Measurements from ENCODE around the gene SS18L1. TPM values are rescaled to one million over a fixed set of nuclear protein-coding genes. Genes with fewer than 3 reads are reported as not detected.

Gene SS18L1
- total RNA-seq, 1 experiment from 2014 or later: 12.3 TPM

DNA sequence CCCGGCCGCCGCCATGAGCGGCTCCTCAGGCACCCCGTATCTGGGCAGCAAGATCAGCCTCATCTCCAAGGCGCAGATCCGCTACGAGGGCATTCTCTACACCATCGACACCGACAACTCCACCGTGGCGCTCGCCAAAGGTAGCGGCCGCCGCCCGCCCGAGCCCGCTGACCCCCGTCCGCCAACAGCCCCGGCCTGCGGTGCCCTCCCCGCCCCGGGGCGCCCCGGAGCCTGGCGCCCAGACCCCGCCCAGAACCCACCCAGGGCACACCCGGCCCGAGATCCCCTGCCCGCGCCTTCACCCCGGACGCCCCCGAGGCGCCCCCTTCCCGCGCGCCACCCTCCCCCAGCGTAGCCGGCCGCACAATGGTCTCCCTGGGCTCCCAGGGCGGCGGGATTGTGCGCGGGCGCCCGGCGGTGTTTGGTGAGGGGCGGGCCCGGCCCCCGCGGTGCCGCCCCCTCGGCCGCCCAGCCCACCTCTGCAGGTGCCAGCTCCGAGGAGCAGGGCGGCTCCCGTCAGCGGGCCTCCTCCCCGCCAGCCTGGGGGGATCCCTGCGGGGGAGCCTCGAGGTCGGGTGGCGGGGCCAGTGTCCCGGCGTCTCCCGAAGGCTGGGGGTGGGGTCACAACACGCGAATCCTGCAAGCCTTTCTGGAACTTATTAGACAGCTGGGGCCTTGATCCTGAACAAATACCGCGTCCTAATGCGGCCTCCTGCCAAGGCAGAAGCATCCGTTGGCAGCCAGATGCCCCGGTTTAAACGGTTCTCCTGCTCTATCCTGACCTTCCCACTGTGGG is 20.7 kb upstream of the SS18L1 start:
- H3K36me3 ChIP-seq (ENCODE audit: insufficient read depth, low read length): peaks cover 14% of the 10 kb centered on the region; the same call in 1 of the 2 replicates
- no peaks in the 10 kb centered on the region for H3K9me2 ChIP-seq (replicated peaks; ENCODE audit: insufficient read depth, low read length)
- peak overlapping the region; percentile 92 for H3K4me2 ChIP-seq (ENCODE audit: low read depth, low read length, poor library complexity, severe bottlenecking)
- H3K9ac ChIP-seq (ENCODE audit: low read length): peak overlapping the region; percentile 89
- H3K4me3 ChIP-seq (ENCODE audit: low read length): peak overlapping the region; percentile 76
- no peak overlapping the region for H2AFZ ChIP-seq (ENCODE audit: low read length)
- peak; percentile 74 for DNase-seq
- H3K4me1 ChIP-seq (ENCODE audit: low read length): peaks cover 24% of the 10 kb centered on the region
- peaks cover 16% of the 10 kb centered on the region for H4K20me1 ChIP-seq (ENCODE audit: insufficient read depth, low read depth, low read length)
- H3K27ac ChIP-seq (ENCODE audit: low read length): no peak overlapping the region
- H3K79me2 ChIP-seq (ENCODE audit: low read length): peaks cover 28% of the 10 kb centered on the region
- H3K27me3 ChIP-seq (ENCODE audit: low read length): no peaks in the 10 kb centered on the region; the same call in 1 of the 2 replicates
- no peaks in the 10 kb centered on the region for H3K9me3 ChIP-seq (ENCODE audit: low read length)

DNA sequence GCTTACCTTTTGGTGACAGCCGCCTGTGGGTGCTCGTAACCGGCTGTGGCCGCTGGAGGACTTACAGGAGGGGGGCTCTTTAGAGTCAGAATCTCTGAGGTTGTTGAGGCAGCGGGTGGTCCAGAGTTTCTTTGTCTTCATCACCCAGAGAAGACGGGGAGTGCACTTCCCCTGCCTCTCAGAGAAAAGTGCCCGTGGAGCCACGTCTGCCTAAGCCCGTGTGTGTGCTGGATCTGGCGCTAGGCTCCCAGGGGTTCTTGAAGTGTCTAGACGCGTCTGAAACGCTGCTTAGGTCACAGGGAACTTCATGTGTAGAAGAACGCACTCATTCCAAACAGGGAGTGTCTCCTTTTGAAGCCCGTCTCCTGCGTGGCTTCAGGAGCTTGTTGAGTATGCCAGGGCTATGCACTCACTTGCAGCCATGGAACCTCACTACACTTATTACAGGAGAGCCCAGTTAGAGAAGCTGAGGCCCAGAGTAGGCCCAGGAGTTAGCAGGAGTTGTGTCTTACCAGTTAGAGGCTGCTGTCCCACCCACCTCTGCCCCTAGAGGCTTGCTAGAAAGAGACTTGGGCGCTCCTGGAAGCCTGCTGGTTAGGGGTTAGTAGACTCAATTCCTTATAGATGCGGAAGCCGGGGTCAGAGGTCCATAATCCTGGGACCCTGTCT is 20.0 kb upstream of the SS18L1 start:
- H3K9me3 ChIP-seq (ENCODE audit: low read length): no peaks in the 10 kb centered on the region
- H3K4me2 ChIP-seq (ENCODE audit: low read depth, low read length, poor library complexity, severe bottlenecking): peak overlapping the region; percentile 92
- H3K36me3 ChIP-seq (ENCODE audit: insufficient read depth, low read length): peaks cover 14% of the 10 kb centered on the region; the same call in 1 of the 2 replicates
- peaks cover 28% of the 10 kb centered on the region for H3K79me2 ChIP-seq (ENCODE audit: low read length)
- H3K9ac ChIP-seq (ENCODE audit: low read length): peak overlapping the region; percentile 89
- no peaks in the 10 kb centered on the region for H3K9me2 ChIP-seq (replicated peaks; ENCODE audit: insufficient read depth, low read length)
- H4K20me1 ChIP-seq (ENCODE audit: insufficient read depth, low read depth, low read length): peaks cover 16% of the 10 kb centered on the region
- H3K4me1 ChIP-seq (ENCODE audit: low read length): peaks cover 24% of the 10 kb centered on the region
- H3K4me3 ChIP-seq (ENCODE audit: low read length): peak overlapping the region; percentile 76
- no peak overlapping the region for H3K27ac ChIP-seq (ENCODE audit: low read length)
- no peak for DNase-seq
- no peak overlapping the region for H2AFZ ChIP-seq (ENCODE audit: low read length)
- H3K27me3 ChIP-seq (ENCODE audit: low read length): no peaks in the 10 kb centered on the region

DNA sequence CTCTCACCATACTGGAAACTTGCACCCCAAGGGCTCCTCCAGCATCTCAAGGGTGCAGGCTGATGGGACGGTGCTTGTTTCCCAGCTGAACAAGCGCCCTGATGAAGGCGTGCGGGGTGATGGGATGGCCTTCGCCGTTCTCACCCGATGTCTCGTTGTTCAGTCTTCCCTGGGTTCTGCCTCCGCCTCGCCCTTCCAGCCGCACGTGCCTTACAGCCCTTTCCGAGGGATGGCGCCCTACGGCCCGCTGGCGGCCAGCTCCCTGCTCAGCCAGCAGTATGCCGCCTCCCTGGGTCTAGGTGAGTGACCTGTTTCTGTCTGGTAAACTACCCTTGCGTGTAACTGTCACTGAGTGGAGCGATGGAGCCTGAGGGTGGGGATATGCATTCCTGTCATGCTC is 17.4 kb upstream of the SS18L1 start:
- no peak overlapping the region for H3K4me3 ChIP-seq (ENCODE audit: low read length)
- H3K9me2 ChIP-seq (replicated peaks; ENCODE audit: insufficient read depth, low read length): no peaks in the 10 kb centered on the region
- H2AFZ ChIP-seq (ENCODE audit: low read length): no peak overlapping the region
- H3K9ac ChIP-seq (ENCODE audit: low read length): no peak overlapping the region
- H3K9me3 ChIP-seq (ENCODE audit: low read length): no peaks in the 10 kb centered on the region
- H3K27me3 ChIP-seq (ENCODE audit: low read length): no peaks in the 10 kb centered on the region
- peaks cover 29% of the 10 kb centered on the region for H3K36me3 ChIP-seq (ENCODE audit: insufficient read depth, low read length)
- H3K79me2 ChIP-seq (ENCODE audit: low read length): peaks cover 28% of the 10 kb centered on the region
- H3K27ac ChIP-seq (ENCODE audit: low read length): no peak overlapping the region
- H3K4me2 ChIP-seq (ENCODE audit: low read depth, low read length, poor library complexity, severe bottlenecking): no peak overlapping the region
- H3K4me1 ChIP-seq (ENCODE audit: low read length): peaks cover 22% of the 10 kb centered on the region
- DNase-seq: no peak
- H4K20me1 ChIP-seq (ENCODE audit: insufficient read depth, low read depth, low read length): peaks cover 16% of the 10 kb centered on the region

DNA sequence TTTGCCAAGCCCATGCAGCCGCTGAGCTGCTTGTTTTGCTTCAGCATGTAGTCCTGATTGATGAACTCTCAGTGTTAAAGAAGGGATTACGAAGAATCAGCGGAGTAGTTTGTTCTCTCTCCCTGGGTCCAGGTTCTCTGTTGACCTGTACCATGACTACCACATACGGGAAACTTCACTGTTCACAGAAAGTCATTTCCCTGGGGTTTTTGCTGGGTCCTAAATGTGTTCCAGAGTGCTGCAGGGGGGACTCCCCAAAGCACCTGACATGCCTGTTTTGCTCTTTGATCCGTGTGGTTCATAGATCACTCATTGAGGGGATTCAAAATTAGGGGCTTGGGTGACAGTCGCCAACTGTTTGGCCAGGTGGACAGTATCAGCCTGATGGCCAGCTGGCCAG is 15.8 kb upstream of the SS18L1 start:
- peaks cover 30% of the 10 kb centered on the region for H3K36me3 ChIP-seq (ENCODE audit: insufficient read depth, low read length)

DNA sequence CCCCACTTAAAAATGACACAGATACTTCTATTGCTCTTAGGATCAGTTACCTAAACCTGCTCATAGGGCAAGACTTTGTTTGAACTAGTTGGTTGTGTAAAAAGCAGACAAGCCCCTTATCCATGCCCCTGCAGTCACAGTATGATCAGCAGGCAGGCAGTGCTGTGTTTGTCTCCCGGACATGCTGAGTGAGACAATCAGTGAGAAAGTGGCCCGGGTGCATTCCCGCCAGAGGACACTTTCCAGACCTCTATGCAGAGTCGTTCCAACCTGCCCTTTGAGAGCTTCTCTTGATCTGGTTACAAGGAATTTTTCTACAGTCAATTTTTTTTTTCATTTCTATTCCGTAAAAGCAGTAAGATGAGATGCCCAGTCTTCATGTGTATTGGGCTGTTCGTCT is 15.1 kb upstream of the SS18L1 start:
- peaks cover 18% of the 10 kb centered on the region for H3K4me1 ChIP-seq (ENCODE audit: low read length)
- no peak overlapping the region for H3K9ac ChIP-seq (ENCODE audit: low read length)
- no peak overlapping the region for H3K4me3 ChIP-seq (ENCODE audit: low read length)
- no peak overlapping the region for H3K4me2 ChIP-seq (ENCODE audit: low read depth, low read length, poor library complexity, severe bottlenecking)
- no peak for DNase-seq
- peaks cover 34% of the 10 kb centered on the region for H3K36me3 ChIP-seq (ENCODE audit: insufficient read depth, low read length)
- no peaks in the 10 kb centered on the region for H3K27me3 ChIP-seq (ENCODE audit: low read length)
- no peaks in the 10 kb centered on the region for H3K9me2 ChIP-seq (replicated peaks; ENCODE audit: insufficient read depth, low read length)
- H3K9me3 ChIP-seq (ENCODE audit: low read length): no peaks in the 10 kb centered on the region
- no peak overlapping the region for H2AFZ ChIP-seq (ENCODE audit: low read length)
- H3K79me2 ChIP-seq (ENCODE audit: low read length): peaks cover 18% of the 10 kb centered on the region
- no peak overlapping the region for H3K27ac ChIP-seq (ENCODE audit: low read length)
- peaks cover 21% of the 10 kb centered on the region for H4K20me1 ChIP-seq (ENCODE audit: insufficient read depth, low read depth, low read length)

More for the DNA sequence above, 15.8 kb upstream of the SS18L1 start:
- no peak overlapping the region for H3K27ac ChIP-seq (ENCODE audit: low read length)
- peaks cover 21% of the 10 kb centered on the region for H4K20me1 ChIP-seq (ENCODE audit: insufficient read depth, low read depth, low read length)
- no peak overlapping the region for H3K9ac ChIP-seq (ENCODE audit: low read length)
- no peaks in the 10 kb centered on the region for H3K9me2 ChIP-seq (replicated peaks; ENCODE audit: insufficient read depth, low read length)
- peaks cover 16% of the 10 kb centered on the region for H3K4me1 ChIP-seq (ENCODE audit: low read length)
- no peaks in the 10 kb centered on the region for H3K9me3 ChIP-seq (ENCODE audit: low read length)
- no peak overlapping the region for H2AFZ ChIP-seq (ENCODE audit: low read length)
- DNase-seq: no peak
- no peaks in the 10 kb centered on the region for H3K27me3 ChIP-seq (ENCODE audit: low read length)
- peaks cover 25% of the 10 kb centered on the region for H3K79me2 ChIP-seq (ENCODE audit: low read length)
- H3K4me3 ChIP-seq (ENCODE audit: low read length): no peak overlapping the region
- H3K4me2 ChIP-seq (ENCODE audit: low read depth, low read length, poor library complexity, severe bottlenecking): no peak overlapping the region

DNA sequence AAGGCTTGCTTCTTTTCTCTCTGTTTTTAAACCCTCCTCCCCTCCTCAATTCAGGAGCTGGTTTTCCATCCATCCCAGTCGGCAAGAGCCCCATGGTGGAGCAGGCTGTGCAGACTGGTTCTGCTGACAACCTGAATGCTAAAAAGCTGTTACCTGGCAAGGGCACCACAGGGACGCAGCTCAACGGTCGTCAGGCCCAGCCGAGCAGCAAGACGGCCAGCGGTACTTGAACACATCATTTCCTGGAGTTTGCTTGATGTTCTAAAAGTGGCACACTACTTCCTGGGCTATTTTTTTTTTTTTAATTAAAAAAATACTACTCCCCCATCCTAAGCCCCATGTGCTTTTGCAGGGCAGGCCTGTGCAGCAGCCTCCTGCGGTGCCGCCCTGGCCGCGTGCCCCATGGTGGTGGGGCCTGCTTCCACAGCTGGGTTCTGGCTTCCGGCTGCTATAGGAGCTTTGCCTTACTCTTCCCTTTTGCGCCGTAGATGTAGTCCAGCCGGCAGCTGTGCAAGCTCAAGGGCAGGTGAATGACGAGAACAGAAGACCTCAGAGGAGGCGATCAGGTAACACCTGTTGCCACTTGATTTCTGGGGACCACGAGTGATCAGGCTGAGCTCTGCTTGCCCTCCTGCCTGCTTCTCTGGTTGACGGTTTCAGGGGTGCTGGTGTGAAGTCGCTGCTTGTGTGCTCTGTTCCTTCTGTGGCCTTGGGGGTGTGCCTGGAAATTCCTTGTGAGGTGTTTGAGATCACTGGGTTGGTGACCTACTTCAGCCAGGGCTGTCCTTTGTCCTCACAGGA is 13.6 kb upstream of the SS18L1 start:
- H3K27ac ChIP-seq (ENCODE audit: low read length): no peak overlapping the region
- H3K4me3 ChIP-seq (ENCODE audit: low read length): no peak overlapping the region
- peaks cover 37% of the 10 kb centered on the region for H3K36me3 ChIP-seq (ENCODE audit: insufficient read depth, low read length)
- H3K9ac ChIP-seq (ENCODE audit: low read length): no peak overlapping the region
- peaks cover 24% of the 10 kb centered on the region for H3K4me1 ChIP-seq (ENCODE audit: low read length)
- peaks cover 11% of the 10 kb centered on the region; the same call in 1 of the 2 replicates for H4K20me1 ChIP-seq (ENCODE audit: insufficient read depth, low read depth, low read length)
- no peak overlapping the region for H2AFZ ChIP-seq (ENCODE audit: low read length)
- H3K27me3 ChIP-seq (ENCODE audit: low read length): no peaks in the 10 kb centered on the region
- DNase-seq: no peak
- H3K79me2 ChIP-seq (ENCODE audit: low read length): 0 out of 2 replicates have a peak, but pooled peaks cover 6% of the 10 kb centered on the region
- no peaks in the 10 kb centered on the region for H3K9me3 ChIP-seq (ENCODE audit: low read length)
- H3K4me2 ChIP-seq (ENCODE audit: low read depth, low read length, poor library complexity, severe bottlenecking): no peak overlapping the region
- H3K9me2 ChIP-seq (replicated peaks; ENCODE audit: insufficient read depth, low read length): no peaks in the 10 kb centered on the region

DNA sequence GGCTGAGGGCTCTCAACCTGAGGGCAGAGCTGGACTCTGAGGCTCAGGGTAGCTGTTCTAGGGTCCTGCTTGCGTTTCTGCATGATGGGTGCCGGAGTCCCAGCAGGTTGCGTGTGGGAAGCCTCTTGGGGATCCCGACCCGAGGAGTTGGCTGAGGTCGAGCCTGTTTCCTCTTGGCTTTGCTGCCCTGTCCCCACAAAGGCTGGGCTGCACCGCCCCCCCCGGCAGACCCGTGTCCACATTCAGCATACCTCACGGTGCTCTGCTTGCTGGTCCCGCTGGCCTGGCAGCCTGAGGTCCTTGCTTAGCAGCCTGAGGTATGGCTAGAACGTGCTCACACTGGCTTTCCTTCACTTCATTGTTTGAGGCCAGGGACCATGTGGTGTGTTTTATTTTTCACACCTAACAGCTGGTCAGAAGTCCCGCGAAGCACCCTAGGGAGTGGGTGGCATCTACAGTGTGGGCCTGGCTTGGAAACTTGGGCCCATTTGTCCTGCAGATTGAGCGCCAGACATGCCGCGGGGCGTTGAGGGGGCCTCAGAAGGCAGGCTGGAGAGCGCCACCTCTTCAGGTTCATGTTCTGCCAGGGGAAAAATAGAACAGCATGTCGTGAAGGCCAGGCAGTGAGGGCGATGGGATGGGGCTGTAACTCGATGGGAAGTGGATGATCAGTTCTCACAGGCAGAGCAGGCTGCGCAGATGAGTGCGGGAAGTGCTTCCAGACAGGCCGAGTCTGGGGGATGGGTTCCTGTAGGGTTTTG is 11.8 kb upstream of the SS18L1 start:
- H3K9me3 ChIP-seq (ENCODE audit: low read length): no peaks in the 10 kb centered on the region
- no peak for DNase-seq
- H3K27me3 ChIP-seq (ENCODE audit: low read length): no peaks in the 10 kb centered on the region
- peaks cover 27% of the 10 kb centered on the region for H3K4me1 ChIP-seq (ENCODE audit: low read length)
- H3K79me2 ChIP-seq (ENCODE audit: low read length): no peaks in the 10 kb centered on the region
- no peak overlapping the region for H3K9ac ChIP-seq (ENCODE audit: low read length)
- no peak overlapping the region for H3K27ac ChIP-seq (ENCODE audit: low read length)
- no peak overlapping the region for H3K4me2 ChIP-seq (ENCODE audit: low read depth, low read length, poor library complexity, severe bottlenecking)
- 0 out of 2 replicates have a peak, but pooled peaks cover 11% of the 10 kb centered on the region for H4K20me1 ChIP-seq (ENCODE audit: insufficient read depth, low read depth, low read length)
- H3K9me2 ChIP-seq (replicated peaks; ENCODE audit: insufficient read depth, low read length): no peaks in the 10 kb centered on the region
- no peak overlapping the region for H3K4me3 ChIP-seq (ENCODE audit: low read length)
- no peak overlapping the region for H2AFZ ChIP-seq (ENCODE audit: low read length)
- peaks cover 50% of the 10 kb centered on the region for H3K36me3 ChIP-seq (ENCODE audit: insufficient read depth, low read length)

All from Karpas-422 (cell line).